OCI-LY3 (cell line): Measurements from ENCODE around the gene ARL5A.
A peak's percentile ranks its signal among the peaks of the same experiment; 100 is the strongest.

Source experiments
- H2AFZ ChIP-seq: fragments of 200-600, 300-600 bp; shearing (Covaris generic); 2 replicates; pipeline ENCODE4 v1.6.0; 2014; ENCODE audit warnings: antibody characterized with exemption, low read depth, low read length
- H3K27ac ChIP-seq: fragments of 200-600, 300-600 bp; sonication (generic); 2 replicates; pipeline ENCODE4 v1.5.1; 2014; ENCODE audit warnings: mild to moderate bottlenecking, low read length, moderate library complexity, mixed read lengths
- H3K27me3 ChIP-seq: fragments of 200-600, 300-600 bp; sonication (generic); 2 replicates; pipeline ENCODE4 v1.6.1; 2014; ENCODE audit warnings: low read depth, low read length, mixed read lengths
- H3K36me3 ChIP-seq: fragments of 200-600, 300-600 bp; sonication (generic); replicated peaks from 2 replicates; pipeline ENCODE3; 2014; ENCODE audit warnings: low read depth, low read length, mixed read lengths
- H3K4me1 ChIP-seq: fragments of 300-600, 200-600 bp; sonication (generic); 2 replicates; pipeline ENCODE4 v1.6.1; 2014; ENCODE audit warnings: low read length, mixed read lengths
- H3K4me2 ChIP-seq: fragments of 200-600, 300-600 bp; sonication (generic); 2 replicates; pipeline ENCODE4 v1.6.1; 2014; ENCODE audit warnings: low read length, mixed read lengths
- H3K4me3 ChIP-seq: fragments of 300-600, 200-600 bp; sonication (generic); 2 replicates; pipeline ENCODE4 v1.5.1; 2014; ENCODE audit warnings: antibody characterized with exemption, mild to moderate bottlenecking, low read length, moderate library complexity
- H3K79me2 ChIP-seq: fragments of 300-600, 200-600 bp; shearing (Covaris generic); 2 replicates; pipeline ENCODE4 v1.6.1; 2014; ENCODE audit warnings: mild to moderate bottlenecking, low read length, mixed read lengths
- H3K9ac ChIP-seq: fragments of 300-600, 200-600 bp; shearing (Covaris generic); 2 replicates; pipeline ENCODE4 v1.6.0; 2014; ENCODE audit warnings: mild to moderate bottlenecking, low read length, moderate library complexity
- H3K9me3 ChIP-seq: fragments of 200-600, 300-600 bp; shearing (Covaris generic); 2 replicates; pipeline ENCODE4 v1.6.1; 2014; ENCODE audit warnings: low read length, mixed read lengths; ENCODE audit not compliant: insufficient read depth
- H4K20me1 ChIP-seq: fragments of 200-600, 300-600 bp; sonication (generic); 2 replicates; pipeline ENCODE4 v1.6.1; 2016; ENCODE audit warnings: low read length, mixed read lengths; ENCODE audit not compliant: insufficient read depth
- EZH2phosphoT487 ChIP-seq: fragments of 200-600 bp; shearing (Covaris generic); IDR thresholded peaks from 2 replicates; pipeline ENCODE4 v1.6.1; 2018; ENCODE audit warnings: antibody characterized with exemption, mixed run types, low read depth
- TF ChIP-seq, protein P1 (sequence below): fragments of 200-600, 300-600 bp; sonication (generic); IDR thresholded peaks from 2 replicates; pipeline ENCODE4 v1.5.1; 2014; ENCODE audit warnings: antibody characterized with exemption, low read length, low read depth

The ARL5A gene

DNA sequence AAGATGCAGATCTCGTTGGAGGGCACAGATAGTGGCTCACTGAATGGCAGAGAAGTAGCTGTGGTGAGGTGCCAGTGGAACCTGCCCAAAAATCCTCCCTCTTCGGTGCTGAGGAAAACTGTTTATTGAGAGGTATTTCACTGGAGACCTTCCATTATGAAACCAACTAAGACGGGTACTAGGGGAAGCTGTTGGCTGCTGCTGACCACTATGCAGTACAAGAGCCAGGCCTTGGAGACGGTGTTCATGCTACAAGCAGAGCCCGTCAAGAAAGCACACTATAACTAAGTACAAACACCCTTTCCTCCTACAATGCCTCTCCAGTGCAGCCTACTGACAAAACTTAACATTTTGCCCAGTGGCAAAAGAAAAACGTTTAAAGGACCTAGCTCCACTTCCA is 4.6 kb downstream of the ARL5A start:
- Histone ChIP-seq H3K27ac (no peak overlapping the region), H3K9me3 (no peaks in the 10 kb centered on the region), H3K36me3 (peaks cover 12% of the 10 kb centered on the region), H3K27me3 (no peaks in the 10 kb centered on the region), H2AFZ (no peak overlapping the region), H3K9ac (no peak overlapping the region), H3K4me3 (no peak overlapping the region), H4K20me1 (peaks cover 80% of the 10 kb centered on the region), H3K79me2 (peaks cover 93% of the 10 kb centered on the region), H3K4me1 (peaks cover 32% of the 10 kb centered on the region), H3K4me2 (no peak overlapping the region)
- TF ChIP-seq, protein P1, sequence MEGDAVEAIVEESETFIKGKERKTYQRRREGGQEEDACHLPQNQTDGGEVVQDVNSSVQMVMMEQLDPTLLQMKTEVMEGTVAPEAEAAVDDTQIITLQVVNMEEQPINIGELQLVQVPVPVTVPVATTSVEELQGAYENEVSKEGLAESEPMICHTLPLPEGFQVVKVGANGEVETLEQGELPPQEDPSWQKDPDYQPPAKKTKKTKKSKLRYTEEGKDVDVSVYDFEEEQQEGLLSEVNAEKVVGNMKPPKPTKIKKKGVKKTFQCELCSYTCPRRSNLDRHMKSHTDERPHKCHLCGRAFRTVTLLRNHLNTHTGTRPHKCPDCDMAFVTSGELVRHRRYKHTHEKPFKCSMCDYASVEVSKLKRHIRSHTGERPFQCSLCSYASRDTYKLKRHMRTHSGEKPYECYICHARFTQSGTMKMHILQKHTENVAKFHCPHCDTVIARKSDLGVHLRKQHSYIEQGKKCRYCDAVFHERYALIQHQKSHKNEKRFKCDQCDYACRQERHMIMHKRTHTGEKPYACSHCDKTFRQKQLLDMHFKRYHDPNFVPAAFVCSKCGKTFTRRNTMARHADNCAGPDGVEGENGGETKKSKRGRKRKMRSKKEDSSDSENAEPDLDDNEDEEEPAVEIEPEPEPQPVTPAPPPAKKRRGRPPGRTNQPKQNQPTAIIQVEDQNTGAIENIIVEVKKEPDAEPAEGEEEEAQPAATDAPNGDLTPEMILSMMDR = no peak
- TF ChIP-seq EZH2phosphoT487 = no peak

DNA sequence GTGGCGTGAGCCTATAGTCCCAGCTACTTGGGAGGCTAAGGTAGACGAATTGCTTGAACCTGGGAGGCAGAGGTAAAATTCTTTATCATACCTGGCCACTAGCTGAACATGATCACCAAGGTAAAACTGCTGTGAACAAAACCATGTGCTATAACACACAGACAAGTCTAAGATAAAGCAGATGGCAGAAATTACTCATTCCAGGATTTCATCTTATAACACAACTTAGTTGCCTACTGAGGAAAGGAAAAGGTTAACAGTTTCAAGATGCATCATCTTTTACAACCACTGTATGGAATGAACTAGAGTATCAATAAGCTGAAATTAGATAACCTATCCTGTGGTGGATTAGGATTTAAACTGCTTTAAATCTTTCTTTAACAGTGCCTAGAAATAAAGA is 8.3 kb downstream of the ARL5A start:
- H3K4me2 ChIP-seq = peak overlapping the region; percentile 40
- H3K9me3 ChIP-seq = no peaks in the 10 kb centered on the region
- H3K9ac ChIP-seq = no peak overlapping the region
- H3K27me3 ChIP-seq = no peaks in the 10 kb centered on the region
- H3K4me3 ChIP-seq = no peak overlapping the region
- H3K4me1 ChIP-seq = peaks cover 21% of the 10 kb centered on the region
- TF ChIP-seq, protein P1 = no peak
- no peak for TF ChIP-seq EZH2phosphoT487
- peaks cover 95% of the 10 kb centered on the region for H3K79me2 ChIP-seq
- no peak overlapping the region for H2AFZ ChIP-seq
- H3K27ac ChIP-seq = no peak overlapping the region
- H3K36me3 ChIP-seq = peaks cover 18% of the 10 kb centered on the region
- peaks cover 91% of the 10 kb centered on the region for H4K20me1 ChIP-seq

DNA sequence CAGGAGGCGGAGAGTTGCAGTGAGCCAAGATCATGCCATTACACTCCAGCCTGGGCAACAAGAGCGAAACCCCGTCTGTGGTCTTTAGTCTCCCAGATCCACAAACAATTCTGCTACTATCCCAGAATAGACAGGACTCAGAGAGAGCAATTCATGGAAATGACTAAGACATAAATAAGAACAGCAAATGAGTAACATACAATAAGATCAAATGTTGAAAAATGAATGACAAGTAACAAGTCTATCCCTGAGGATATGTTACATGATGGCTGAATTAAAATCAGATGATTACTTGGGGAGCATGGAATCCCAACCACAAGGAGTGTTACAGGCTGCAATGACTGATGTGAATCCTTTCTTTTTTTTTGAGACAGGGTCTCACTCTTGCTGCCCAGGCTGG is 10.3 kb downstream of the ARL5A start:
- Histone ChIP-seq H3K9ac (no peak overlapping the region), H2AFZ (no peak overlapping the region), H3K27ac (no peak overlapping the region), H3K27me3 (no peaks in the 10 kb centered on the region), H4K20me1 (peaks cover 73% of the 10 kb centered on the region), H3K9me3 (no peaks in the 10 kb centered on the region), H3K79me2 (peaks cover 75% of the 10 kb centered on the region), H3K4me2 (no peak overlapping the region), H3K36me3 (peaks cover 24% of the 10 kb centered on the region), H3K4me1 (peaks cover 13% of the 10 kb centered on the region), H3K4me3 (no peak overlapping the region)
- no peak for TF ChIP-seq EZH2phosphoT487
- TF ChIP-seq, protein P1 = no peak

DNA sequence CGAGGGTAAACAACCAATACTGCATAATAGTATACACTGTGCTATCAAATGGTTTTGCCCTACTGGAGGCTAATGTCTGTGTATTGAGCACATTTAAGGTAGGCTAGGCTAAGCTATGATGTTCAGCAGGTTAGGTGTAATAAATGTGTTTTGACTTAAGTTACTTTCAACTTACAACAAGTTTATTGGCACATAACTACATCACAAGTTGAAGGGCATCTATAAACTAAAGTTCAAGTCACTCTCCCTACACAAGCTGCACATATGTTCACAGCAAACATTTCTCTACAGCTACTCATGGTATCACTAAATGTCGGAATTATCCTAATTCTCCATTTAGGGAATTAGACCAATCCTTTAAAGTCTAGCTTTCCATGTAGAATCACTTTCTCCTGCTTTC is 11.4 kb downstream of the ARL5A start:
- Histone ChIP-seq H3K9me3 (no peaks in the 10 kb centered on the region), H3K27me3 (no peaks in the 10 kb centered on the region), H3K36me3 (peaks cover 23% of the 10 kb centered on the region), H4K20me1 (peaks cover 63% of the 10 kb centered on the region), H3K9ac (no peak overlapping the region), H3K4me2 (no peak overlapping the region), H3K27ac (no peak overlapping the region), H2AFZ (no peak overlapping the region), H3K79me2 (peaks cover 64% of the 10 kb centered on the region), H3K4me3 (no peak overlapping the region), H3K4me1 (peaks cover 13% of the 10 kb centered on the region)
- no peak for TF ChIP-seq EZH2phosphoT487
- TF ChIP-seq, protein P1 = no peak
